Measurements from ENCODE around the gene CRLF2.
"Not testable (repeated sequence)": the region's sequence is repeated elsewhere in the genome, so short reads cannot be mapped to it uniquely, and the experiment has no call there.

CRLF2 gene

GRCh38 chrX:1169189-1169588 lies 43.3 kb downstream of the CRLF2 start:
- in situ Hi-C loops (cut with HindIII; ENCODE audit: low sequenced_read_pairs) = no loop called here

GRCh38 chrX:1167918-1168481 lies 44.4 kb downstream of the CRLF2 start:
- in situ Hi-C loops (cut with HindIII; ENCODE audit: low sequenced_read_pairs) = no loop called here

GRCh38 chrX:1167466-1167865 lies 45.0 kb downstream of the CRLF2 start:
- in situ Hi-C loops (cut with HindIII; ENCODE audit: low sequenced_read_pairs) = no loop called here

GRCh38 chrX:1165535-1166196 lies 46.8 kb downstream of the CRLF2 start:
- in situ Hi-C loops (cut with HindIII; ENCODE audit: low sequenced_read_pairs) = no loop called here

- in situ Hi-C loops (cut with HindIII; ENCODE audit: low sequenced_read_pairs) = no loop called here
Observed at GRCh38 chrX:1164322-1165288, 47.8 kb downstream of the CRLF2 start.

GRCh38 chrX:1163231-1163630 lies 49.2 kb downstream of the CRLF2 start:
- in situ Hi-C loops (cut with HindIII; ENCODE audit: low sequenced_read_pairs) = no loop called here

- in situ Hi-C loops (cut with HindIII; ENCODE audit: low sequenced_read_pairs) = no loop called here
Observed at GRCh38 chrX:1162119-1162916, 50.1 kb downstream of the CRLF2 start.

- in situ Hi-C loops (cut with HindIII; ENCODE audit: low sequenced_read_pairs) = no loop called here
Observed at GRCh38 chrX:1159548-1159947, 52.9 kb downstream of the CRLF2 start.

- in situ Hi-C loops (cut with HindIII; ENCODE audit: low sequenced_read_pairs) = not testable (repeated sequence)
Observed at GRCh38 chrX:1156681-1157455, 55.6 kb downstream of the CRLF2 start.

- in situ Hi-C loops (cut with HindIII; ENCODE audit: low sequenced_read_pairs) = loop anchor here (5.0 kb wide), 1 partner anchor 722 kb away; no protein-coding TSS in a partner anchor
Observed at GRCh38 chrX:1153940-1154339, 58.5 kb downstream of the CRLF2 start.

- in situ Hi-C loops (cut with HindIII; ENCODE audit: low sequenced_read_pairs) = loop anchor here (5.0 kb wide), 1 partner anchor 720 kb away; no protein-coding TSS in a partner anchor
Observed at GRCh38 chrX:1152090-1152489, 60.4 kb downstream of the CRLF2 start.

GRCh38 chrX:1151378-1152077 lies 60.9 kb downstream of the CRLF2 start:
- in situ Hi-C loops (cut with HindIII; ENCODE audit: low sequenced_read_pairs) = loop anchor here (5.0 kb wide), 1 partner anchor 719 kb away; no protein-coding TSS in a partner anchor

GRCh38 chrX:1150569-1151347 lies 61.7 kb downstream of the CRLF2 start:
- in situ Hi-C loops (cut with HindIII; ENCODE audit: low sequenced_read_pairs) = loop anchor here (5.0 kb wide), 1 partner anchor 718 kb away; no protein-coding TSS in a partner anchor

- in situ Hi-C loops (cut with HindIII; ENCODE audit: low sequenced_read_pairs) = no loop called here
Observed at GRCh38 chrX:1147611-1148515, 64.6 kb downstream of the CRLF2 start.

- in situ Hi-C loops (cut with HindIII; ENCODE audit: low sequenced_read_pairs) = no loop called here
Observed at GRCh38 chrX:1144293-1144692, 68.2 kb downstream of the CRLF2 start.
